Body of pancreas (tissue), 4 donors: ENCODE results near the gene MAML3. TPM values are rescaled to one million over a fixed set of nuclear protein-coding genes. Genes with fewer than 3 reads are reported as not detected.

Experiments used
- ATAC-seq: fragments of 150-250 bp; one replicate; pipeline ENCODE4 v1.9.1; 2016
- DNase-seq, 4 donors: peaks; one replicate each; pipeline ENCODE4 v3.0.0-alpha.2; 2019
- H3K27ac ChIP-seq, 4 donors: fragments of 200-600 bp; sonication (generic); 1 replicate in 3 of 4; 2 replicates in 1 of 4; pipeline versions ENCODE4 v1.5.1 to v1.6.1; 2016 to 2019; ENCODE audit warnings: mild to moderate bottlenecking in 1 of 4, mixed read lengths in 1 of 4, moderate library complexity in 1 of 4
- H3K27me3 ChIP-seq, 2 donors: fragments of 200-600 bp; sonication (generic); one replicate each; pipeline ENCODE4 v1.6.0; 2016; ENCODE audit warnings: mild to moderate bottlenecking in 1 of 2
- H3K36me3 ChIP-seq, 2 donors: fragments of 200-600 bp; sonication (generic); replicated peaks in 1 of 2; 2 replicates each; pipeline ENCODE4 v1.5.1; 2016; ENCODE audit warnings: low read depth in 2 of 2; ENCODE audit not compliant: insufficient read depth in 1 of 2
- H3K4me1 ChIP-seq: fragments of 200-600 bp; sonication (generic); one replicate; pipeline ENCODE4 v1.6.0; 2016
- H3K4me3 ChIP-seq, 2 donors: fragments of 200-600 bp; sonication (generic); 1 replicate in 1 of 2; 2 replicates in 1 of 2; pipeline ENCODE4 v1.5.1; 2016 to 2019
- H3K9me3 ChIP-seq, 3 donors: fragments of 200-600 bp; sonication (generic); 1 replicate in 2 of 3; 2 replicates in 1 of 3; pipeline ENCODE4 v1.5.1; 2016
- CTCF ChIP-seq, 7 experiments: fragments of 450-650 bp in 4 of 7; fragments of 200-600 bp in 3 of 7; sonication (generic) in 3 of 7; IDR thresholded peaks; one replicate each; pipeline ENCODE4 v1.5.1; 2016 to 2019; ENCODE audit warnings: antibody characterized with exemption in 7 of 7
- POLR2A ChIP-seq, 3 donors: fragments of 450-650 bp; IDR thresholded peaks; one replicate each; pipeline ENCODE4 v1.6.1; 2016; ENCODE audit warnings: antibody characterized with exemption in 3 of 3, mild to moderate bottlenecking in 2 of 3
- WGBS, 2 donors: methylation state at CpG; one replicate each; pipeline ENCODE4 v1.1.5; 2017; 5-methylcytosine and 5-hydroxymethylcytosine counted together
- intact Hi-C: fragments of 100-400 bp; cut with DNase I; formaldehyde crosslinking; loops from one replicate; pipeline ENCODE4 v1.15.1; 2023
- total RNA-seq, 2 donors: library from RNA; depleted of rRNA; stranded (reverse); fragments of >200 nt; gene quantifications; one replicate each; pipeline ENCODE4 v1.1.0, GENCODE V29; 2016

MAML3 gene
- total RNA-seq, 2 donors from 2014 or later = 11.2 to 11.4 TPM

- ATAC-seq (peak; percentile 77), DNase-seq (peak; percentile 59 to 78 (median 73))
These were observed 220.4 kb downstream of the MAML3 start for GRCh38 chr4:139933541-139933940.

GRCh38 chr4:139933104-139933503 is 220.9 kb downstream of the MAML3 start:
- TF ChIP-seq POLR2A (IDR thresholded peaks at IDR 0.05) (no peak), CTCF (IDR thresholded peaks at IDR 0.05) (no peak)
- DNase-seq (no peak), ATAC-seq (no peak)
- 91 to 92% methylated on average over 6 of the region's 6 CpGs for WGBS, 2 donors
- H3K27ac ChIP-seq = peak overlapping the region in 2 of 4 donors; percentile 14 to 26
- H3K36me3 ChIP-seq = no peaks in the 10 kb centered on the region
- intact Hi-C loops = no loop called here
- peaks cover 8% of the 10 kb centered on the region for H3K4me1 ChIP-seq
- no peaks in the 10 kb centered on the region for H3K9me3 ChIP-seq
- H3K27me3 ChIP-seq = no peaks in the 10 kb centered on the region
- no peak overlapping the region for H3K4me3 ChIP-seq

More at GRCh38 chr4:139933541-139933940, 220.4 kb downstream of the MAML3 start:
- intact Hi-C loops = no loop called here
- WGBS, 2 donors = 36 to 40% methylated on average over 5 of the region's 5 CpGs
- Histone ChIP-seq H3K27me3 (no peaks in the 10 kb centered on the region), H3K36me3 (no peaks in the 10 kb centered on the region), H3K27ac (peak overlapping the region in 2 of 4 donors; percentile 14 to 26), H3K9me3 (no peaks in the 10 kb centered on the region), H3K4me3 (no peak overlapping the region), H3K4me1 (peaks cover 8% of the 10 kb centered on the region)
- TF ChIP-seq CTCF (IDR thresholded peaks at IDR 0.05) (no peak), POLR2A (IDR thresholded peaks at IDR 0.05) (no peak)

GRCh38 chr4:139924782-139925181 is 229.2 kb downstream of the MAML3 start:
- DNase-seq (no peak), ATAC-seq (no peak)
- WGBS, 2 donors = 89 to 91% methylated on average over 5 of the region's 5 CpGs
- H3K4me1 ChIP-seq = peaks cover 41% of the 10 kb centered on the region
- no peaks in the 10 kb centered on the region for H3K9me3 ChIP-seq
- H3K36me3 ChIP-seq = no peaks in the 10 kb centered on the region
- H3K4me3 ChIP-seq = no peak overlapping the region
- intact Hi-C loops = no loop called here
- H3K27me3 ChIP-seq = no peaks in the 10 kb centered on the region
- TF ChIP-seq CTCF (IDR thresholded peaks at IDR 0.05) (no peak), POLR2A (IDR thresholded peaks at IDR 0.05) (no peak)
- no peak overlapping the region for H3K27ac ChIP-seq

- peak overlapping the region in 3 of 4 donors; percentile 60 to 81 (median 70) for H3K27ac ChIP-seq
- DNase-seq (peak; percentile 22 to 51 (median 42)), ATAC-seq (peak; percentile 16)
- peaks cover 59% of the 10 kb centered on the region for H3K4me1 ChIP-seq
- no peaks in the 10 kb centered on the region for H3K27me3 ChIP-seq
- 62 to 71% methylated on average over 6 of the region's 6 CpGs for WGBS, 2 donors
- no peak for TF ChIP-seq POLR2A (IDR thresholded peaks at IDR 0.05)
- TF ChIP-seq CTCF (IDR thresholded peaks at IDR 0.05) = no peak
- intact Hi-C loops = no loop called here
- H3K4me3 ChIP-seq = no peak overlapping the region
- no peaks in the 10 kb centered on the region for H3K36me3 ChIP-seq
- H3K9me3 ChIP-seq = no peaks in the 10 kb centered on the region
These were observed 231.5 kb downstream of the MAML3 start for GRCh38 chr4:139922406-139923024.
